NCI-H446 treated with DMSO at 0.1 percent for 48 hours (cell line): Measurements from ENCODE around the gene PRTN3.
A peak's percentile ranks its signal among the peaks of the same experiment; 100 is the strongest.
"Not testable (repeated sequence)": the region's sequence is repeated elsewhere in the genome, so short reads cannot be mapped to it uniquely, and the experiment has no call there.

Source experiments
- DNase-seq: peaks from one replicate; lab custom pipeline; 2025; lab: John Stamatoyannopoulos, UW

The PRTN3 gene

DNA sequence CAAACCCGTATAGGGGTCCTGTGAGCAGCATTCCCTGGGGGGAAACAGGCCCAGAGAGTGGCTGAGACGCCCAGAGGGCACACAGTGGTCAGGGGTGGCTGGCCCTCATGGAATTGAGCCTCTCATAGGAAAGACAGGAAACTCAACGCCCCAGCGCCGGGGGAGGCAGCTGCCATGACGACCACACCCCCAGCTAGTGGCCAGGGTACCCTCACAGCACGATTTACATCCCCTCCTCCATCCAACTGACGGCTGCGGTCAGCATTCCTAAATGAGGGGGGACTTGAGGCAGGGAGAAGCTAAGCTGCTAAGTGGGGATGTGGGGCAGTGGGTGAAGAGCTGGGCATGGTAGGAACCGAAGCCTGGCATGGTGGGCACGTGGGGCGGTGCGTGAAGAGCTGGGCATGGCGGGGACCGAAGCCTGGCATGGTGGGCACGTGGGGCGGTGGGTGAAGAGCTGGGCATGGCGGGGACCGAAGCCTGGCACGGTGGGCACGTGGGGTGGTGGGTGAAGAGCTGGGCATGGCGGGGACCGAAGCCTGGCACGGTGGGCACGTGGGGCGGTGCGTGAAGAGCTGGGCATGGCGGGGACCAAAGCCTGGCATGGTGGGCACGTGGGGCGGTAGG lies 42.2 kb downstream of the PRTN3 start:
- DNase-seq, result no peak

DNA sequence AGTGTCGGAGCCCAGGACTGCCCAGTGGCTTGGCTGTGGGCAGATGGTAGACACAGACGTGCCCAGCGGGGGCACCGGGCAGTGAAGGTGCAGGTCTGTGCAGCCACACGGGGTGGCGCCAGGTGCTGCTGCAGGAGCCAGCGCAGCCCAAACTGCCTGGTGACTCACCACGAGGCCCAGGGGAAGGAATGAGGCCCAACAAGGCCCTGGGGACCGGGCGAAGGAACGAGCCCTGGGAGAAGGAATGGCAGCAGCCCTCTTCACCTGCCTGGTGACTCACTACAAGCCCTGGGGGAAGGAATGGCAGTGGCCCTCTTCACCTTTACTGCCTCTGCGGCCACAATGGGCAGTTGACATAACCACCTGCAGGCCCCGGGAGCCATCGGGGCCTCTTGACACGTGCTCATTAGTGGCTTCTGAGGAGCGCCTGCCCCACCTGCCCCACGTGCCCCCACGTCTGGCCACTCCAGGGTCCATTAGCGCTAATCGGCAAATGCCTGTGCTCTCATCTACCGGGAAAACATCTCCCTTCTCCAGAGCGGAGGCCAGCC lies 42.9 kb downstream of the PRTN3 start:
- DNase-seq, result no peak

DNA sequence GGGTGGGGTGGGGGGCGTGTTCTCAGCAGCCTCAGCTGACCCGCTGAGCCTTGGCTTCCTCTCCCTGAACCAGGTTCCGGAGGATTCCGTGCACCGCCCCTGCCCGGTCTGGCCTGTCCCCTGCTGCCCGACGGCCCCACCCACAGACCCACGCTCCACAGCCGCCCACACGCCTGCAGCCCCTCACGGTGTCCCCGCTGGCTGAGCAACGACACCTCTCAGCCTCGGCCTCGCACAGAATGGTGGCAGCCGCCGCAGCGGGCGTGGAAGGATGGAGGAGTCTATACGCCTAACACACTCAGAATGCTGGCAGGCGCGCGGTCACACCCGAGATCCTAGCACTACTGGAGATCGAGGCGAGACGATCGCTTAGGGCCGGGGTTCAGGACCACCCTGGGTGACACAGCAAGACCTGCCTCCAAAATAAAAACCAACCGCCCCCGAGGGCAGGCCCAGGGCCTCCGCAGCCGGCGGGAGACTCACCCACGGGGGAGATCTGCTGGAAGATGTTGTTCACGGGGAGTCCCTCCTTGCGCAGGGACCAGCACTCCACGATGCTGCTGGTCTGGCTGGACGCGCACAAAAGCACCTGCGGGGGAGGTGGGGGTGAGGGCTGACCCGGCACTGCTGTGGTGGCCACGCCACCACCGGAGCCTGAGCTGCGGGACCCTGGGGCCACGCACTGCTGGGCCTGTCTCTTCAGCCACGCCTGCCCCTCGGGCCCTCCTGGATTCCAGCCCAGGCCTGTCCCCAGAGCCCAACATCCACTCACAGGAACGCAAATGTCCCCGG lies 43.8 kb downstream of the PRTN3 start:
- DNase-seq, result no peak

DNA sequence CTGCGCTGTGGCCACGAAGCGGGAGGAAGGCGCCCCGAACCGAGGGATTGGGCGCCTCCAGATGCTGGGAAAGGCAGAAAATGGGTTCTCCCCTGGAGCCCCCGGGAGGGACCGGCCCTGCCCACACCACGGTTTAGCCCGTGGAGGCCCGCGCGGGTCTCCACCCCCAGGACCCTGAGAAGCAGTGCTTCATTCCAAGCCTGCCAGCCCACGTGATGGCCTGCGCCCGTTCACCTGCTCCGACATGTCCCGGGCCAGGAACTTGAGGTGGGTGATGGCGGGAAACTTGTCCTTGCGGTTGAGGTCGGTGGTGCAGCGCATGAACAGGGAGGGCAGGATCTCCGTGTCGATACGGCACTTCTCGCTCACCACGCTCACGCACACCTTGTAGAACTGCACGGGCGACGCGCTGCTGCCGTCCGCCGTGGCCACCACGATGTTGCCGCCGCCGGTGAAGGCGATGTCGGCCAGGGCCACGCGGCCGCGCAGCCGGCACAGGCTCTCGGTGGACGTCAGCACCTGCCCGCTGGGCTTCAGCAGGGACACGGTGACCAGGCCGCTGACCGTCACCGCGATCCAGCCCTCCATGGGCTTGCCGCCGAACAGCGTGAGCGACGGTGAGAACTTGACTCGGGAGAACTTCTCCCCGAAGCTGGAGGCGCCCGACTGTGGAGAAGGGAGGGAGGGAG lies 44.9 kb downstream of the PRTN3 start:
- DNase-seq, result no peak

DNA sequence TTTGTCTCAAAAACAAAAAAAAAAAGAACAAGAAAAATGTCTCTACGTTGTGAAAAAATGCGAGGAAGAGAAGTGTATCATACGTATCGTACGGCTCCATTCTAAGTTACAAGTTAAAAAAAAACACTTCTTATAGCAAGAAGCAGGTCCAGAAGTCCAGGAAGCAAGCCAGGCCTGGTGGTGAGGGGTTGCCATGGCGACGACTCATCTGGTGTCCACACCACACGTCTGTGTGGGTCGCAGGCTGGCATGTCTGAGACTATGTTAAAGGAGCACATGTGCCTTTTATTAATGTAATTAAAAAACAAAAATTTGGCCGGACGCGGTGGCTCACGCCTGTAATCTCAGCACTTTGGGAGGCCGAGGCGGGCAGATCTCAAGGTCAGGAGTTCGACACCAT lies 46.3 kb downstream of the PRTN3 start:
- no peak for DNase-seq

DNA sequence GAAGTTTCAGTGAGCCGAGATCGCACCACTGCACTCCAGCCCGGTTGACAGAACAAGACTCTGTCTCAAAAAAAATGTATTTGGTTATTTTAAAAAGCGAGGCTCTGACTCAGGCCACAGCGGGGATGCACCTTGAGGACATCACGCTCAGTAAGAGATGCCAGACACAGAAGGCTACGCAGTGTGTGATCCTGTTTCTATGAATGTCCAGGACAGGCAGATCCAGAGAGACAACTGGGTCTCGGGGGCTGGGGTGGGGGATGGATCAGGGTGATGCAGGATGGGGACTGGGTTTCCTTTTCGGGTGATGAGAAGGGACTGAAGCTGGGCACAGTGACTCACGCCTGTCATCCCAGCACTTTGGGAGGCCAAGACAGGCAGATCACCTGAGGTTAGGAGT lies 46.8 kb downstream of the PRTN3 start:
- DNase-seq, result no peak

DNA sequence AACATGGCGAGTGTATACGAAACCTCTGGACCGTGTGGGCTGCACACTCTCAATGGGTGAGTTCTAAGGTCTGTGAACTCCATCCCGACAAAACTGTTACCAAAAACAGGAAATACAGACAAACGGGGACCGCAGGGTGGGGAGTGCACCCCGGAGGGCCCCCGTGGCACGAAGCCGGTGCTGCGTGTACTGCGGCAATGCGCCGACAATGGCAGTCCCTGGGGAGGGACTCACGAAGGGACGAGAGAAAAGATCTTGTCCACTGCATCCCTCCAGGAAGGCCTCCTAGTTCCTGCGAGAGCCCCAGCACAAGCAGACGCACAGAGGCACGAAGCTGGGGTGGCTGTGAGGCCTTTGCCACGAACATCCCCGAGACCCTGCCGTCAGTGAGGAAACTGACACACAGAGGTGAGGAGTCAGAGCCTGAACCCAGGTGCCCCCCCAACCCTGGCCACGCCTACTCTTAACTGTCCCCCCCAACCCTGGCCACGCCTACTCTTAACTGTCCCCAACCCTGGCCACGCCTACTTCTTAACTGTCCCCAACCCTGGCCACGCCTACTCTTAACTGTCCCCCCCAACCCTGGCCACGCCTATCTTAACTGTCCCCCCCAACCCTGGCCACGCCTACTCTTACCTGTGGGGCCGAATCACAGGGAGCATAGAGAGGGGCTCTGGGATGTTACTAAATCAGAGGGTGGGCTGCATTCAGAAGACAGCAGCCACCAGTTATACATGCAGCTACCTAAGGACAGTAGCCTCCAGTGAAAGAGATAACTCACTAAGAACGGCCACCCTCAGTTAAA lies 48.0 kb downstream of the PRTN3 start:
- no peak for DNase-seq

DNA sequence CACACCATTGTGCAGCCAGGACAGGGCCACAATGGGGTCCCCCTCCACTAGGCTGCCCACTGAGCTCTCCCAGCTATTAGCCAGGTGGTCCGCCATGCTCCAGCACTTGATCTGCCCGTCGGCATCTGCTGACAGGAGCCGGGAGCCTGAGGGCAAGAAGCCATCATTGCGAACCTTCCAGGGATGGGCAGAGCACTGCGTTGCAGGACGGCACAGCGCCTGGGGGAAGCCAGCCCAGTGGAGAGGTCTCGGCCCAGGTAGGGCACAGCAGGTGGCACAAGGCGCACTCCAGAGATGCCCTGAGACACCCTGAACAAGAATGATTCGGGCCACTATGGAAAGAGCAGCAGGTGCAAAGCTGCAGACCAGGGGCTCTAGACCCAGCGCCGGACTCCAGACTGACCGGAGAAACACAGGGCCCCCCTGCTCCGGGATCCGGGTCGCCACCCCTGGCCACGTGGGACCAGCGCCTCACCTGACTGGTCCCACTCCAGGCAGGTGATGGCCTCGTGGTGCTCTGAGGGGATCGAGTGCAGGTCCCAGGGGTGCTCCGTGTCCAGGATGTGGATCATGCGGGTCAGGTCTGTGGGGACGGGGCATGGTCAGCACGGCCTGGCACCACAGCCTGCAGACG lies 49.0 kb downstream of the PRTN3 start:
- no peak for DNase-seq

DNA sequence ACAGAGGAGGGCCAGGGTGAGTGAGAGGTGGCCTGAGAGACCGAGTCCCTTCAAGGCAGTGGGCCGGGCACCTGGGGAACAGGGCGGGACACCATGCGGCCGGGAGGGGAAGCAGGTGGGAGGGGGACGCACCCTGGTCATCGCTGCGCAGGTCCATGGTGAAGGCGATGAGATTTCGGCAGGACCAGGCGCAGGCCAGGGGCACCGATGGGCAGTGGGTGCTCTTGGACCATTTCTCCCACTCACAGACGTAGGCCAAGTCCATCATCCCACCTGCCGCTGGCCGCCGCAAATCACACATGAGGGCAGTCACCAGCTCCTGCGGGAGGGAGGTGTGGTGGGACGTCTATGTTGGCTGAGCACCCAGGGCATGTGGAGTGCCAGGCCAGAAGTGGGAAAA lies 50.0 kb downstream of the PRTN3 start:
- DNase-seq, result no peak

DNA sequence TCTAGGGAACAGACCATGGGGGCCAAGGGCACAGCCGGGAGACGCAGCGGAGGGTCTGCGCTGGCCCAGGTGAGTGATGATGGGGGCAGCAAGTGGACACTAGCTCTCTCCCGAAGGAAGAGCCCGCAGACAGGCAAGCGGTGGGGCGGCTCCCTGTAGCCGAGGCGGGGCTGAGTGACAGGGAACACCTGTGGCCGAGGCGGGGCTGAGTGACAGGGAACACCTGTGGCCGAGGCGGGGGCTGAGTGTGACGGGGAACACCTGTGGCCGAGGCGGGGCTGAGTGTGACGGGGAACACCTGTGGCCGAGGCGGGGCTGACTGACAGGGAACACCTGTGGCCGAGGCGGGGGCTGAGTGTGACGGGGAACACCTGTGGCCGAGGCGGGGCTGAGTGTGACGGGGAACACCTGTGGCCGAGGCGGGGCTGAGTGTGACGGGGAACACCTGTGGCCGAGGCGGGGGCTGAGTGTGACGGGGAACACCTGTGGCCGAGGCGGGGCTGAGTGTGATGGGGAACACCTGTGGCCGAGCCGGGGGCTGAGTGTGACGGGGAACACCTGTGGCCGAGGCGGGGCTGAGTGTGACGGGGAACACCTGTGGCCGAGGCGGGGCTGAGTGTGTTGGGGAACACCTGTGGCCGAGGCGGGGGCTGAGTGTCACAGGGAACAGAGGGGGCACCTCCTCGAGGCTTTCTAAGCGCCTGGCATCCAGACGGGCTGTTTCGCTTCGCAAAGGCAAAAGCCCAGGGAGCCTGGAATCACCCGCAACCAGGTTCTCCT lies 50.8 kb downstream of the PRTN3 start:
- DNase-seq, result not testable (repeated sequence)

DNA sequence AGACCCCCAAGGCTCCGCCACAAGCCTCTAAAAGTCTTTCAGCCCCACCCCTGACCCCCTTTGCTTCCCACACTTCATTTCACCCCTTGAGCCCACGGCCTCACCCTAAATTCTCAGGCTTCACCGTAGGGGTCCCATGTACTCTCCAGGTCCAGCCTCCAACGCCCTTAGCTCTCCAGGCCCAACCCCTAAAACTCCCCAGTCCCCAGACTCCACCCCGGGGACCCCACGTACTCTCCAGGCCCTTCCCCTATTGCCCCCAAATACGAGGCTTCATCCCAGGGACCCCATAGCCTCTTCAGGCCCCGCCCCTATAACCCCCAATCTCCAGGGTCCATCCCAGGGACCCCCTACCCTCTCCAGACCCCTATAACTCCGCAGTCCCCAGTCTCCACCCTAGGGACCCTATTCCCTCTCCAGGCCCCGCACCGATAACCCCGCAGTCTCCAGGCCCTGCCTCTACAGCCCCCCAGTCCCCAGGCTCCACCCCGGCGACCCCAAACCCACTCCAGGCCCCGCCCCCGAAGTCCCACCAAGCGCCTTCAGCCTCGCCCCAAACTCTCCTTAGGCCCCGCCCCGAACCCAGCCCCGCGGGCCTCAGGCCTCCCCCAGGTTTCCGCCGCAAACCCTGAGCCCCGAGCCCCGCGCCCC lies 51.6 kb downstream of the PRTN3 start:
- DNase-seq, result no peak

DNA sequence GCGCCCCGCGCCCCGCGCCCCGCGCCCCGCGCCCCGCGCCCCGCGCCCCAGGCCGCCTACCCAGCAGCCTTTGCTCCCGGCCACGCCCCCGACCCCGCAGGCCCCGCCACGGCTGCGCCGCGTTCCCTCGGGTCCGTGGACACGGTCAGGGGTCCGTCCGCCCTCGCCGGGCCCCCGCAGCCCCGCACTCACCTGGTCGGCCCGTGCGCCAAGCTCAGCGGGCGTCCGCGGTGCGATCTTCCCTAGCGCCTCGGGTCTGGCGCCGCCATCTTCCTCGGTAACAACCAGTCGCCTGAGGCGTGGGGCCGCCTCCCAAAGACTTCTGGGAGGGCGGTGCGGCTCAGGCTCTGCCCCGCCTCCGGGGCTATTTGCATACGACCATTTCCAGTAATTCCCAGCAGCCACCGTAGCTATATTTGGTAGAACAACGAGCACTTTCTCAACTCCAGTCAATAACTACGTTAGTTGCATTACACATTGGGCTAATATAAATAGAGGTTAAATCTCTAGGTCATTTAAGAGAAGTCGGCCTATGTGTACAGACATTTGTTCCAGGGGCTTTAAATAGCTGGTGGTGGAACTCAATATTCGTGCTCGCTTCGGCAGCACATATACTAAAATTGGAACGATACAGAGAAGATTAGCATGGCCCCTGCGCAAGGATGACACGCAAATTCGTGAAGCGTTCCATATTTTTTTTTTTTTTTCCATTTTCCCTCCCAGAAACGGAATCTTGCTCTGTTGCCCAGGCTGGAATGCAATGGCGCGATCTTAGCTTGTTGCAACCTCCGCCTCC lies 52.3 kb downstream of the PRTN3 start, which contains the start of the genes MED16 and RNU6-9:
Gene MED16, minus strand, starts transcription at position 294 of the 796 bp plus-strand sequence. CDS start 2,056 bp downstream, outside the sequence.
Gene RNU6-9, plus strand, starts transcription at position 591 of the 796 bp plus-strand sequence.
- DNase-seq, result peak; percentile 92

DNA sequence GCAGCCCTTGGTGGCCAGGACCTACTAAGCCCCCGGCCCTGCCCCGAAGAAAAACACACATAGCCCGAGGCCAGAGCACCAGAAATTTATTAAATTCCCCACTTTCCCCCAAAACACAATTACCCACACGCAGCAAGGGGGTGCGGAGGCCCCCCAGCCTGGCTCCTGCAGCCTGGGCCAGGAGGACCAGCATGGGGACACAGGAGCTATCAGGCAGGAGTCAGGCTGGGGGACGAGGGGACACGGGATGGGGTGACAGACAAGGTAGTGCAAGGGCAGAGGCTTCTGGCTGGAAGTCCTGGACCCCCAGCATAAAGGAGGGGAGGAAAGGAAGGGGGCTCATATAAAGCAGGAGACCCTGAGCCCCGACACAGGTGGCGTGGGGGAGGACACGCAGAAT lies 55.6 kb downstream of the PRTN3 start:
- no peak for DNase-seq

DNA sequence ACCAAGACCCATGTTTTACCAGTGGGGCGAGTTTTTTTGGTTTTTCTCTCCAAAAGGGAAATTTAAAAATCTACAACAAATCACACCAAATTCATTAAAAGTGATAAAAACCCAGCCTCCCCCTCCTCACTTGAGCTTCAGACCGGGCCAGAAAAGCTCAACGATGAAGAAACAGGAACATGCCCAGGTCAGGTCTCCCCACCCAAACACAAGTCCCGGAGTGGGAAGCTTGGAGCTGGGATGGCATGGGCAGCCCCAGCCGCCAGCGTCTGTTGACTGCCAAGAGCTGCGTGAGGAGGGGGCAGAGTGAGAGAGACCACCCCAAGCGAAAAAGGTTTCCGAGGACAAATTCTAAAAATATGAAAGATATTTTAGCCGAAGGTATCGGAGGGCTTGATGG lies 56.2 kb downstream of the PRTN3 start:
- DNase-seq, result no peak

DNA sequence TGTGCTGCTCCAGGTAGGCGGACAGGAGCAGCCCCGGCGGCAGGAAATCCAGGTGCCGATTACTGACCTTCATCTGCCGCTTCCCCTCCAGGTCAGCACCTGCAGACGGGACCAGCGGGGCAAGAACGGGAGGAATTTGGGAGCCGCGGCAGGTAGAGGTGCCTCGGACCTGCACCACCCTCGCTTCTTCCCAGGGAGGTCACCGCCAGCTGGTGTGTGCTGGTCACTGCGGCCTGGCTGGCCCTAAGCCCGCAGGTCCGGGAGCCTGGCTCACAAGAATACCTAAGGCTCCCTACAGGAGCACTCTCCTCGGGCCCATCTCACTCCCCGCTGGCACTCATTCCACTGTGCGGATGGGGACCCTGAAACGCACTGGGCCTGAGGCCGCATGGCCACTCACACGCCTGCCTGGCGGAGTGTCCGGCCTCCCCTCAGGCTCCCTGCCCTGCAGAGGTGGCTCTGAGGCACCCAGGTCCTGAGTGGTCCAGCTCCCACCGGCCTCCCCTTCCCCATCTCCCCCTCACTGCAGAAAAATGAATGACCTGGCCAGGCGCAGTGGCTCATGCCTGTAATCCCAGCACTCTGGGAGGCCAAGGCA lies 56.7 kb downstream of the PRTN3 start:
- DNase-seq, result no peak
